Kidney epithelial cell (primary cell): ENCODE results near the gene MRAP. TPM values are rescaled to one million over a fixed set of nuclear protein-coding genes. Genes with fewer than 3 reads are reported as not detected.

ENCODE experiments used
- DNase-seq: peaks from one replicate; pipeline ENCODE4 v3.0.0-alpha.2; 2010; ENCODE audit warnings: low read depth
- H3K27me3 ChIP-seq: 2 replicates; pipeline ENCODE4 v1.6.0; 2011; ENCODE audit warnings: low read length; ENCODE audit not compliant: control insufficient read depth, insufficient read depth
- H3K36me3 ChIP-seq: 2 replicates; pipeline ENCODE4 v1.5.1; 2011; ENCODE audit warnings: low read length; ENCODE audit not compliant: control insufficient read depth, insufficient read depth
- H3K4me3 ChIP-seq: 2 replicates; pipeline ENCODE4 v1.5.1; 2011; ENCODE audit warnings: low read depth, mild to moderate bottlenecking, control low read depth, low read length
- total RNA-seq: library from RNA; depleted of rRNA; stranded (reverse); fragments of >200 nt; gene quantifications from 2 replicates; pipeline ENCODE4 v1.2.3, GENCODE V29; 2015
- TF ChIP-seq, protein P1 (sequence below): IDR thresholded peaks from 2 replicates; pipeline ENCODE4 v1.5.1; 2011; ENCODE audit warnings: mild to moderate bottlenecking, moderate library complexity, low read length, control low read depth, inconsistent platforms; ENCODE audit not compliant: insufficient read depth, poor library complexity, severe bottlenecking

MRAP gene
- total RNA-seq, 1 donor from 2014 or later = not detected

- no peak overlapping the region for H3K4me3 ChIP-seq
- TF ChIP-seq, protein P1, sequence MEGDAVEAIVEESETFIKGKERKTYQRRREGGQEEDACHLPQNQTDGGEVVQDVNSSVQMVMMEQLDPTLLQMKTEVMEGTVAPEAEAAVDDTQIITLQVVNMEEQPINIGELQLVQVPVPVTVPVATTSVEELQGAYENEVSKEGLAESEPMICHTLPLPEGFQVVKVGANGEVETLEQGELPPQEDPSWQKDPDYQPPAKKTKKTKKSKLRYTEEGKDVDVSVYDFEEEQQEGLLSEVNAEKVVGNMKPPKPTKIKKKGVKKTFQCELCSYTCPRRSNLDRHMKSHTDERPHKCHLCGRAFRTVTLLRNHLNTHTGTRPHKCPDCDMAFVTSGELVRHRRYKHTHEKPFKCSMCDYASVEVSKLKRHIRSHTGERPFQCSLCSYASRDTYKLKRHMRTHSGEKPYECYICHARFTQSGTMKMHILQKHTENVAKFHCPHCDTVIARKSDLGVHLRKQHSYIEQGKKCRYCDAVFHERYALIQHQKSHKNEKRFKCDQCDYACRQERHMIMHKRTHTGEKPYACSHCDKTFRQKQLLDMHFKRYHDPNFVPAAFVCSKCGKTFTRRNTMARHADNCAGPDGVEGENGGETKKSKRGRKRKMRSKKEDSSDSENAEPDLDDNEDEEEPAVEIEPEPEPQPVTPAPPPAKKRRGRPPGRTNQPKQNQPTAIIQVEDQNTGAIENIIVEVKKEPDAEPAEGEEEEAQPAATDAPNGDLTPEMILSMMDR = no peak
- peaks cover 9% of the 10 kb centered on the region for H3K36me3 ChIP-seq
- DNase-seq = no peak
- H3K27me3 ChIP-seq = no peaks in the 10 kb centered on the region
Measured at GRCh38 chr21:32348604-32349332, 50.1 kb downstream of the MRAP start.

DNA sequence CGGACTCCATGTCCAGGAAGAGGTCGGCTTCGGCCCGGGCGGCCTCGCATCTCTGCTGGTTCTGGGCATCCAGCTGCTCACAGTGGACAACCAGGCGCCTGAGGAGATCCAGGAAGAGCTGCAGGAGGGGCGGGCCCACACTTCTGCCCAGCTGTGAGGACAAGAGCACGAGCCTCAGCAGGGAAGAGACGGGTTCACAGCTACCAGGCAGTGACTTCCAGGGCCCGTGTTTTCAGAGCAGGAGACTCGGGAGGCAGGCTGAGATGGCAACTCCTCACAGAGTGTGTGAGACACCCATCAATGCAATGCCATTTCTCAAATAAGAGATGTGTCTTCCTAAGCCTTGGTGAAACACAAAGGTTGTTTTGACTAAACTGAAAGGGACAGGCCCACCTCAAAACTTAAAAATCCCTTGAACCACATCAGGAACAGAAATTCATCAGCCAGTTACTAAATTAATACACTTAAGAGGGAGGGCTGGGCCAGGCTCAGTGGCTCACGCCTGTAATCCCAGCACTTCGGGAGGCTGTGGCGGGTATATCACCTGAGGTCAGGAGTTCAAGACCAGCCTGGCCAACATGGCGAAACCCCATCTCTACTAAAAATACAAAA is 50.8 kb downstream of the MRAP start:
- Histone ChIP-seq H3K36me3 (peaks cover 10% of the 10 kb centered on the region), H3K27me3 (no peaks in the 10 kb centered on the region), H3K4me3 (no peak overlapping the region)
- no peak for DNase-seq
- TF ChIP-seq, protein P1 = no peak

GRCh38 chr21:32350211-32350980 is 51.7 kb downstream of the MRAP start:
- Histone ChIP-seq H3K27me3 (no peaks in the 10 kb centered on the region), H3K4me3 (no peak overlapping the region), H3K36me3 (peaks cover 10% of the 10 kb centered on the region)
- no peak for DNase-seq
- TF ChIP-seq, protein P1 = no peak

DNA sequence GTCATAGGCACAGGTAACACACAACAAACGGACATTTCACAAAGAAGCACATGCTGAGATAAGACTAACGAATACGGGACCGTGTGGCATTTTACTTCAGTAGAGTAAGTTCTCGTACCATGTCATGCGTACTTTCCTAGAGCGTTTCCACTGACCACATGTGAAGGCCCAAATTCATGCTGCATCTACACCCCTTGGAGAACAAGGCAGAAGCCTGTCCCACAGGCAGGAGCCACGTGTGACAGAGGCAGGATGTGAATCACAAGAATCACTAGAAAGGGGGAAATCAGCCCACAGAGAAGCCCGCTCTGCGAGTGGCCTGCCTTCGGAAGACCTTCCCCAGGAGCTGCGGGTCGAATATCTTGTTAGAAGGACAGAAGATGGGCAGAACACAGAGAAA is 52.3 kb downstream of the MRAP start:
- DNase-seq = no peak
- Histone ChIP-seq H3K4me3 (no peak overlapping the region), H3K36me3 (peaks cover 10% of the 10 kb centered on the region), H3K27me3 (no peaks in the 10 kb centered on the region)
- TF ChIP-seq, protein P1 = no peak

DNA sequence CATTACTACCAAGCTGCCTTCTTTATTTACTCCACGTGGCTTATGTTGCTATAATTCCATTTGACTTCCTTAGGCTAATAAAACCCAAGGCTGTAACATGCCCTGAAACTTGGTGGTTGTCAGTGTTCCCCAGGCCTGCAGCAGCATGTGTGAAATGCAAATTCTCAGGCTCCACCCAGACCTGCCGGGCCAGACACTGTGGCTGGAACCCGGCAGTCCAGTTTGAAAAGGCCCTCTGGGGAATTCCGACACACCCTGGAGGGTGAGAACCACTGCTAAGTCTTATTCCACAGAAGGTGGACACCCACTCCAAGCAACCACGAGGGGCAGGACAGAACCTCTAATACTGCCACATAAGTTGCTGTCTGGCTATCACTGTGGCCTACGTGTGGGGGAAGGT is 52.8 kb downstream of the MRAP start:
- TF ChIP-seq, protein P1 = no peak
- Histone ChIP-seq H3K27me3 (no peaks in the 10 kb centered on the region), H3K4me3 (no peak overlapping the region), H3K36me3 (peaks cover 10% of the 10 kb centered on the region)
- no peak for DNase-seq
